Mucosa of stomach (tissue), 1 donor: ENCODE data around the gene IL22RA2.
"Not testable (repeated sequence)": the region's sequence is repeated elsewhere in the genome, so short reads cannot be mapped to it uniquely, and the experiment has no call there.

Source experiments
- H3K27me3 ChIP-seq: one replicate; pipeline ENCODE4 v1.7.0; 2013; ENCODE audit warnings: mild to moderate bottlenecking, low read length; ENCODE audit not compliant: control insufficient read depth, insufficient read depth
- H3K36me3 ChIP-seq: one replicate; pipeline ENCODE4 v1.7.0; 2013; ENCODE audit warnings: low read length; ENCODE audit not compliant: control insufficient read depth, insufficient read depth
- H3K4me1 ChIP-seq: one replicate; pipeline ENCODE4 v1.7.0; 2013; ENCODE audit warnings: mild to moderate bottlenecking, low read length; ENCODE audit not compliant: control insufficient read depth, insufficient read depth
- H3K4me3 ChIP-seq: one replicate; pipeline ENCODE4 v1.7.0; 2013; ENCODE audit warnings: low read length
- H3K9ac ChIP-seq: one replicate; pipeline ENCODE4 v1.7.0; 2013; ENCODE audit warnings: mild to moderate bottlenecking, low read length, moderate library complexity
- H3K9me3 ChIP-seq: one replicate; pipeline ENCODE4 v1.7.0; 2013; ENCODE audit warnings: mild to moderate bottlenecking, low read length, moderate library complexity; ENCODE audit not compliant: control insufficient read depth
- donor health status: Pancreatic carcinoma.

The IL22RA2 gene

GRCh38 chr6:137107767-137108105 lies 65.7 kb downstream of the IL22RA2 start:
- no peaks in the 10 kb centered on the region for H3K4me1 ChIP-seq
- H3K4me3 ChIP-seq: no peak overlapping the region
- no peak overlapping the region for H3K9ac ChIP-seq
- no peaks in the 10 kb centered on the region for H3K36me3 ChIP-seq
- H3K9me3 ChIP-seq: no peaks in the 10 kb centered on the region
- no peaks in the 10 kb centered on the region for H3K27me3 ChIP-seq

GRCh38 chr6:137107047-137107766 lies 66.2 kb downstream of the IL22RA2 start:
- H3K36me3 ChIP-seq, H3K9ac ChIP-seq, H3K4me3 ChIP-seq, H3K27me3 ChIP-seq, H3K9me3 ChIP-seq, H3K4me1 ChIP-seq: not testable (repeated sequence)

- no peaks in the 10 kb centered on the region for H3K36me3 ChIP-seq
- H3K4me1 ChIP-seq: no peaks in the 10 kb centered on the region
- H3K9ac ChIP-seq: no peak overlapping the region
- H3K9me3 ChIP-seq: no peaks in the 10 kb centered on the region
- H3K4me3 ChIP-seq: no peak overlapping the region
- no peaks in the 10 kb centered on the region for H3K27me3 ChIP-seq
Observed at GRCh38 chr6:137106183-137106582, 67.3 kb downstream of the IL22RA2 start.

DNA sequence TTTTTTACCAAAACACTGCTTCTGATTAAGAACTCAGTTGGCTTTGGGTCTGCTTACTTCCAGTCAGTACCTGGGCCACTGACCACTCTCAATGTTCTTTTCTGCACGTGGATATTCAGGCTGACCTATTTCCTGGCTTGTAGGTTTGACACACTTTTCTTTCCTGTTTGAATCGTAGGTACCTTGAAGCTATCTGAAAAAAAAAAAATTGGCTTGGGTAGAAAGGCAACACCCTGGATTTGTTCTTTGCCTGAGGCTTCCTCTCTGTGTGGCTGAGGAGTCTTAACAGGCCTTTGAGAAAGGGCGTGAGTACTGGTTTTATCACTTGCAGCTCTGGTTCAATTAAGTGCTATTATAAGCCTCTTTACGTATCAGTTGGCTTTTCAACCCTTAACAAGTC lies 68.1 kb downstream of the IL22RA2 start:
- H3K4me3 ChIP-seq: no peak overlapping the region
- H3K9ac ChIP-seq: no peak overlapping the region
- no peaks in the 10 kb centered on the region for H3K27me3 ChIP-seq
- no peaks in the 10 kb centered on the region for H3K4me1 ChIP-seq
- H3K36me3 ChIP-seq: no peaks in the 10 kb centered on the region
- no peaks in the 10 kb centered on the region for H3K9me3 ChIP-seq

DNA sequence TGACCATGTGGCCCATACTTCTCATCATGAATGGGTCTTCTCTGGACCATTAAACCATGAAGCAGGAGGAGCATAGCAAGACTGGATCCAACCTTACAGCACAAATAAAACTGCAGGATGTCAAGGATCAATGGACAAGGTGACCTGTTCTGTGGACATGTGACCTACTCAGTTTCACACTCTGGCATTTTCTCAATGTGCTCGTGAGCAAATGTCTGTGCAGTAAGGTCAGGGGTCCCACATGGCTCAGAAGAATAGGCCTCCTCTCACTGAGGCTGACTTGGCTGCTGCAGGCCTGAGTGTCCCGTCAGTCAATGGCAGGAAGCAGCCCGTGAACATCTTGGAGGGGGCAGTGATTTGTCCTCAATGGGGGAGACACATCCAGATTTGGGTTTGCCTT lies 68.5 kb downstream of the IL22RA2 start:
- Histone ChIP-seq H3K4me3 (no peak overlapping the region), H3K27me3 (no peaks in the 10 kb centered on the region), H3K9ac (no peak overlapping the region), H3K36me3 (no peaks in the 10 kb centered on the region), H3K4me1 (no peaks in the 10 kb centered on the region), H3K9me3 (no peaks in the 10 kb centered on the region)

- H3K27me3 ChIP-seq: no peaks in the 10 kb centered on the region
Observed at GRCh38 chr6:137102851-137103492, 70.5 kb downstream of the IL22RA2 start.

GRCh38 chr6:137102050-137102848 lies 71.2 kb downstream of the IL22RA2 start:
- Histone ChIP-seq H3K36me3 (no peaks in the 10 kb centered on the region), H3K9me3 (no peaks in the 10 kb centered on the region), H3K4me3 (no peak overlapping the region), H3K27me3 (no peaks in the 10 kb centered on the region), H3K9ac (no peak overlapping the region), H3K4me1 (no peaks in the 10 kb centered on the region)

More at GRCh38 chr6:137102851-137103492, 70.5 kb downstream of the IL22RA2 start:
- Histone ChIP-seq H3K4me1 (no peaks in the 10 kb centered on the region), H3K9ac (no peak overlapping the region), H3K9me3 (no peaks in the 10 kb centered on the region), H3K36me3 (no peaks in the 10 kb centered on the region), H3K4me3 (no peak overlapping the region)

GRCh38 chr6:137099689-137100403 lies 73.6 kb downstream of the IL22RA2 start:
- Histone ChIP-seq H3K27me3 (no peaks in the 10 kb centered on the region), H3K4me1 (no peaks in the 10 kb centered on the region), H3K4me3 (no peak overlapping the region), H3K9me3 (no peaks in the 10 kb centered on the region), H3K36me3 (no peaks in the 10 kb centered on the region), H3K9ac (no peak overlapping the region)

DNA sequence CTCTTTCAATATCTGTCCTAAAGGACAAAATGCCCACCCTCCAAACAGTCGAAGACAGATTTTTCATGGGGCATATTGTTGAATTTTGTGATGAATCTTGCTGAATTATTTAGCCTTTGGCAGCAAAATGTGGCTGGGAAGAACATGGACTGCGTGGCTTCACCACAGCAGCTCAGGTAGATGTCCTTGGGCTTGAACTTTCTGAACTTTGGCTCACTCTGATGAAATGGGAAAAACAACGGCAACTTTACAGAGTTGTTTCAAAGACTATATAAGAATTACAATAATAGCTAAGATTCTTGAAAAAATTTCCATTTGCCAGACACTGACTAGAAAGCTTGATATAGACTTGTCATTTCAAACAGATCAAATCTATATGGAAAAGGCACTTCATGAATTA lies 75.9 kb downstream of the IL22RA2 start:
- H3K9ac ChIP-seq: no peak overlapping the region
- no peaks in the 10 kb centered on the region for H3K27me3 ChIP-seq
- H3K36me3 ChIP-seq: no peaks in the 10 kb centered on the region
- no peaks in the 10 kb centered on the region for H3K9me3 ChIP-seq
- H3K4me3 ChIP-seq: no peak overlapping the region
- no peaks in the 10 kb centered on the region for H3K4me1 ChIP-seq

GRCh38 chr6:137097057-137097456 lies 76.4 kb downstream of the IL22RA2 start:
- no peak overlapping the region for H3K4me3 ChIP-seq
- no peak overlapping the region for H3K9ac ChIP-seq
- no peaks in the 10 kb centered on the region for H3K27me3 ChIP-seq
- H3K36me3 ChIP-seq: no peaks in the 10 kb centered on the region
- no peaks in the 10 kb centered on the region for H3K4me1 ChIP-seq
- H3K9me3 ChIP-seq: no peaks in the 10 kb centered on the region

- no peak overlapping the region for H3K9ac ChIP-seq
- H3K4me3 ChIP-seq: no peak overlapping the region
- H3K4me1 ChIP-seq: no peaks in the 10 kb centered on the region
- H3K27me3 ChIP-seq: no peaks in the 10 kb centered on the region
- no peaks in the 10 kb centered on the region for H3K9me3 ChIP-seq
- H3K36me3 ChIP-seq: no peaks in the 10 kb centered on the region
Observed at GRCh38 chr6:137095651-137096238, 77.7 kb downstream of the IL22RA2 start.
